T-cell (primary cell): Measurements from ENCODE around the gene WIPI1. TPM values are rescaled to one million over a fixed set of nuclear protein-coding genes. Genes with fewer than 3 reads are reported as not detected.
"Not testable (repeated sequence)": the region's sequence is repeated elsewhere in the genome, so short reads cannot be mapped to it uniquely, and the experiment has no call there.

ENCODE experiments used
- ATAC-seq, 4 experiments: fragments of 200-7000 bp in 3 of 4; fragments of 150-1000 bp in 1 of 4; cut with Tn5 transposase; replicated peaks in 1 of 4; 1 replicate in 3 of 4; 2 replicates in 1 of 4; pipeline ENCODE4 v1.10.0; 2021; ENCODE audit warnings: moderate library complexity in 3 of 4, mild to moderate bottlenecking in 2 of 4, moderate number of reproducible peaks in 1 of 4
- CTCF ChIA-PET, 2 donors: fragments of 300-600 bp; sonication (Branson Sonifier 250); formaldehyde crosslinking; loops; one replicate each; lab custom pipeline; 2022; ENCODE audit warnings: antibody characterized with exemption in 2 of 2; lab: Charles Lee
- POLR2A ChIA-PET, 2 donors: fragments of 300-600 bp; sonication (Branson Sonifier 250); formaldehyde crosslinking; loops; one replicate each; lab custom pipeline; 2022; ENCODE audit warnings: antibody characterized with exemption in 2 of 2; lab: Charles Lee
- DNase-seq, 35 experiments: peaks; one replicate each; pipeline versions ENCODE4 v3.0.0 to v3.0.0-alpha.2; 2013 to 2023
- H3K27ac ChIP-seq: one replicate; pipeline ENCODE4 v1.5.1; 2013; ENCODE audit warnings: low read length
- H3K27me3 ChIP-seq, 2 experiments: replicated peaks in 1 of 2; 1 replicate in 1 of 2; 2 replicates in 1 of 2; pipeline versions ENCODE4 v1.6.1 to v1.7.0; 2013; ENCODE audit warnings: low read length in 1 of 2, mixed read lengths in 1 of 2; ENCODE audit not compliant: control insufficient read depth in 2 of 2, insufficient read depth in 2 of 2; ENCODE audit errors: extremely low read depth in 1 of 2
- H3K36me3 ChIP-seq, 2 donors: 1 replicate in 1 of 2; 2 replicates in 1 of 2; pipeline versions ENCODE4 v1.6.1 to v1.7.0; 2013; ENCODE audit warnings: low read length in 1 of 2; ENCODE audit not compliant: control insufficient read depth in 2 of 2, insufficient read depth in 1 of 2; ENCODE audit errors: extremely low read depth in 1 of 2
- H3K4me1 ChIP-seq, 2 experiments: 1 replicate in 1 of 2; 2 replicates in 1 of 2; pipeline versions ENCODE4 v1.6.1 to v1.7.0; 2013; ENCODE audit warnings: low read length in 2 of 2, mixed read lengths in 1 of 2; ENCODE audit not compliant: insufficient read depth in 2 of 2, control insufficient read depth in 1 of 2; ENCODE audit errors: extremely low read depth in 1 of 2
- H3K4me3 ChIP-seq, 2 donors: 1 replicate in 1 of 2; 2 replicates in 1 of 2; pipeline versions ENCODE4 v1.5.1 to v1.7.0; 2013; ENCODE audit warnings: mild to moderate bottlenecking in 2 of 2, low read length in 1 of 2, moderate library complexity in 1 of 2; ENCODE audit not compliant: control insufficient read depth in 1 of 2; ENCODE audit errors: extremely low read depth in 1 of 2
- H3K9me3 ChIP-seq: 2 replicates; pipeline ENCODE4 v1.7.0; 2013
- H3K27ac Mint-ChIP-seq, 2 donors: one replicate each; pipeline ENCODE4 v1.8.0; 2020 to 2021; ENCODE audit warnings: mild to moderate bottlenecking in 2 of 2, mixed read lengths in 2 of 2
- H3K27me3 Mint-ChIP-seq, 2 donors: one replicate each; pipeline ENCODE4 v1.8.0; 2021 to 2022; ENCODE audit warnings: mixed read lengths in 2 of 2
- H3K36me3 Mint-ChIP-seq: one replicate; pipeline ENCODE4 v1.8.0; 2021; ENCODE audit warnings: mixed read lengths
- H3K4me1 Mint-ChIP-seq, 3 donors: one replicate each; pipeline ENCODE4 v1.8.0; 2020 to 2022; ENCODE audit warnings: mixed read lengths in 3 of 3, mild to moderate bottlenecking in 1 of 3
- H3K4me3 Mint-ChIP-seq, 3 donors: one replicate each; pipeline ENCODE4 v1.8.0; 2020 to 2022; ENCODE audit warnings: mild to moderate bottlenecking in 3 of 3, mixed read lengths in 3 of 3, moderate library complexity in 3 of 3
- H3K9me3 Mint-ChIP-seq, 3 donors: one replicate each; pipeline ENCODE4 v1.8.0; 2020 to 2022; ENCODE audit warnings: mixed read lengths in 3 of 3
- WGBS: methylation state at CpG from one replicate; pipeline ENCODE4 v1.1.5; 2013; ENCODE audit warnings: missing lambda C conversion rate; ENCODE audit not compliant: insufficient coverage; 5-methylcytosine and 5-hydroxymethylcytosine counted together
- total RNA-seq, 35 experiments: library from RNA in 6 of 35; stranded (reverse) in 6 of 35; fragments of 120-200 nt in 1 of 35; gene quantifications; one replicate each; pipeline versions ENCODE4 v1.2.1 to v1.2.4 and lab custom pipeline; 2013 to 2026

Gene WIPI1
- total RNA-seq, 5 donors from 2014 or later (not counting 1 experiment from before 2014, with no cell fraction given), result 5.4 to 11.8 (median 9.7) TPM

GRCh38 chr17:68422821-68423220, 34.5 kb downstream of the WIPI1 start:
- whole genome bisulfite sequencing, result 91% methylated on average over 7 of the region's 8 CpGs
- ATAC-seq, result no peak

GRCh38 chr17:68421486-68421885, 35.8 kb downstream of the WIPI1 start:
- no peaks in the 10 kb centered on the region for H3K4me1 ChIP-seq
- H3K27me3 Mint-ChIP-seq, result no peaks in the 10 kb centered on the region
- no peak overlapping the region for H3K27ac ChIP-seq
- no peaks in the 10 kb centered on the region for H3K27me3 ChIP-seq
- H3K36me3 Mint-ChIP-seq, result peaks cover 42% of the 10 kb centered on the region
- no peak for DNase-seq
- ATAC-seq, result no peak
- no peak overlapping the region for H3K4me3 Mint-ChIP-seq
- WGBS, result no CpG with 5 or more reads among the region's 9 CpGs
- peaks cover 5 to 6% (median 6%) of the 10 kb centered on the region in 3 donors for H3K4me1 Mint-ChIP-seq
- no peak overlapping the region for H3K4me3 ChIP-seq
- no peak overlapping the region for H3K27ac Mint-ChIP-seq
- H3K36me3 ChIP-seq, result peaks cover 4 to 33% of the 10 kb centered on the region in 2 donors
- no peaks in the 10 kb centered on the region for H3K9me3 ChIP-seq
- POLR2A ChIA-PET, result no interaction called here
- CTCF ChIA-PET, result no interaction called here
- peaks cover 0 to 4% (median 4%) of the 10 kb centered on the region in 3 donors for H3K9me3 Mint-ChIP-seq

More at GRCh38 chr17:68422821-68423220, 34.5 kb downstream of the WIPI1 start:
- H3K27ac Mint-ChIP-seq, result no peak overlapping the region
- Histone ChIP-seq H3K4me1 (no peaks in the 10 kb centered on the region), H3K36me3 (peaks cover 4 to 41% of the 10 kb centered on the region in 2 donors), H3K27ac (no peak overlapping the region), H3K4me3 (no peak overlapping the region), H3K27me3 (no peaks in the 10 kb centered on the region), H3K9me3 (no peaks in the 10 kb centered on the region)
- no peaks in the 10 kb centered on the region for H3K9me3 Mint-ChIP-seq
- ChIA-PET CTCF (interaction anchor here in 1 of 2 donors (0.7 kb wide), 1 partner anchor 15 kb away, joined by 3 read pairs; no protein-coding TSS in a partner anchor), POLR2A (interaction anchor here in 1 of 2 donors (0.5 kb wide), 1 partner anchor 63 kb away, joined by 3 read pairs; no protein-coding TSS in a partner anchor)
- DNase-seq, result no peak
- peaks cover 38% of the 10 kb centered on the region for H3K36me3 Mint-ChIP-seq
- H3K27me3 Mint-ChIP-seq, result no peaks in the 10 kb centered on the region
- H3K4me1 Mint-ChIP-seq, result peaks cover 0 to 2% (median 1%) of the 10 kb centered on the region in 3 donors
- no peak overlapping the region for H3K4me3 Mint-ChIP-seq

GRCh38 chr17:68420065-68420464, 37.2 kb downstream of the WIPI1 start:
- ATAC-seq (no peak), DNase-seq (no peak)
- ChIA-PET POLR2A (interaction anchor here in 1 of 2 donors (0.6 kb wide), 1 partner anchor 13 kb away, joined by 3 read pairs; no protein-coding TSS in a partner anchor), CTCF (no interaction called here)
- peaks cover 16 to 19% (median 19%) of the 10 kb centered on the region in 3 donors for H3K4me1 Mint-ChIP-seq
- Histone ChIP-seq H3K27ac (no peak overlapping the region), H3K9me3 (peaks cover 2% of the 10 kb centered on the region), H3K4me1 (peaks cover 0 to 3% of the 10 kb centered on the region in 2 experiments), H3K4me3 (no peak overlapping the region), H3K27me3 (no peaks in the 10 kb centered on the region), H3K36me3 (peaks cover 0 to 26% of the 10 kb centered on the region in 2 donors)
- no peak overlapping the region for H3K4me3 Mint-ChIP-seq
- H3K27ac Mint-ChIP-seq, result no peak overlapping the region
- no peaks in the 10 kb centered on the region for H3K27me3 Mint-ChIP-seq
- H3K36me3 Mint-ChIP-seq, result peaks cover 45% of the 10 kb centered on the region
- peaks cover 4 to 12% (median 10%) of the 10 kb centered on the region in 3 donors for H3K9me3 Mint-ChIP-seq
- WGBS, result 98% methylated on average over 11 of the region's 14 CpGs

GRCh38 chr17:68418876-68419275, 38.4 kb downstream of the WIPI1 start:
- Mint-ChIP-seq H3K4me3 (no peak overlapping the region), H3K27ac (no peak overlapping the region), H3K27me3 (no peaks in the 10 kb centered on the region), H3K9me3 (peaks cover 4 to 12% (median 10%) of the 10 kb centered on the region in 3 donors), H3K4me1 (peaks cover 28 to 31% (median 31%) of the 10 kb centered on the region in 3 donors), H3K36me3 (peaks cover 45% of the 10 kb centered on the region)
- H3K4me3 ChIP-seq, result no peak overlapping the region
- H3K27me3 ChIP-seq, result no peaks in the 10 kb centered on the region
- H3K36me3 ChIP-seq, result peaks cover 0 to 19% of the 10 kb centered on the region in 2 donors
- no peak overlapping the region for H3K27ac ChIP-seq
- WGBS, result 92% methylated on average over 2 of the region's 4 CpGs
- no peak for ATAC-seq
- DNase-seq, result no peak
- H3K4me1 ChIP-seq, result peaks cover 0 to 10% of the 10 kb centered on the region in 2 experiments
- peaks cover 2% of the 10 kb centered on the region for H3K9me3 ChIP-seq
- CTCF ChIA-PET, result interaction anchor here (0.7 to 0.9 kb wide), 2 partner anchors 66 to 129 kb away, joined by 3 to 5 read pairs; no protein-coding TSS in a partner anchor
- POLR2A ChIA-PET, result no interaction called here

GRCh38 chr17:68417317-68417716, 40.0 kb downstream of the WIPI1 start:
- Mint-ChIP-seq H3K4me3 (no peak overlapping the region), H3K27me3 (no peaks in the 10 kb centered on the region), H3K4me1 (peaks cover 27 to 32% (median 32%) of the 10 kb centered on the region in 3 donors), H3K36me3 (peaks cover 37% of the 10 kb centered on the region), H3K9me3 (peaks cover 4 to 12% (median 10%) of the 10 kb centered on the region in 3 donors), H3K27ac (no peak overlapping the region)
- POLR2A ChIA-PET, result interaction anchor here in 1 of 2 donors (0.7 kb wide), 1 partner anchor 207 kb away, joined by 4 read pairs; no protein-coding TSS in a partner anchor
- ATAC-seq, result no peak
- Histone ChIP-seq H3K36me3 (peaks cover 0 to 12% of the 10 kb centered on the region in 2 donors), H3K9me3 (peaks cover 2% of the 10 kb centered on the region), H3K4me1 (peaks cover 0 to 10% of the 10 kb centered on the region in 2 experiments), H3K27me3 (no peaks in the 10 kb centered on the region), H3K27ac (no peak overlapping the region), H3K4me3 (no peak overlapping the region)
- no peak for DNase-seq
- no CpG with 5 or more reads among the region's 3 CpGs for WGBS
- CTCF ChIA-PET, result interaction anchor here in 1 of 2 donors (0.6 kb wide), 1 partner anchor 43 kb away, joined by 3 read pairs; no protein-coding TSS in a partner anchor

GRCh38 chr17:68414901-68415300, 42.4 kb downstream of the WIPI1 start:
- H3K27me3 ChIP-seq, H3K36me3 ChIP-seq, H3K27me3 Mint-ChIP-seq, H3K4me3 ChIP-seq, H3K9me3 ChIP-seq: not testable (repeated sequence)
- ATAC-seq (peak in 2 of 4 experiments; percentile 31 to 62), DNase-seq (peak in 1 of 35 experiments; percentile 33)
- Mint-ChIP-seq H3K36me3 (peaks cover 23% of the 10 kb centered on the region), H3K9me3 (peaks cover 4 to 12% (median 10%) of the 10 kb centered on the region in 3 donors), H3K4me1 (peaks cover 27 to 32% (median 32%) of the 10 kb centered on the region in 3 donors), H3K27ac (peak overlapping the region; percentile 87 to 93), H3K4me3 (peak overlapping the region; percentile 72 to 92 (median 91))
- H3K4me1 ChIP-seq, result peaks cover 0 to 10% of the 10 kb centered on the region in 2 experiments
- peak overlapping the region; percentile 41 for H3K27ac ChIP-seq
- ChIA-PET CTCF (interaction anchor here in 1 of 2 donors (1.5 kb wide), 1 partner anchor 17 kb away, joined by 5 read pairs; no protein-coding TSS in a partner anchor), POLR2A (interaction anchor here in 1 of 2 donors (0.5 to 0.8 kb wide), 3 partner anchors 75 to 167 kb away, joined by 3 to 4 read pairs (median 4); partner anchors contain the start of gene AMZ2)
